Activated T-cell treated with anti-CD3 and anti-CD28 coated beads, Interleukin-2, amount 50 U/mL, for 48 hours (primary cell): ENCODE measurements around the gene LAPTM5.
"Not testable (repeated sequence)": the region's sequence is repeated elsewhere in the genome, so short reads cannot be mapped to it uniquely, and the experiment has no call there.

Experiments
- DNase-seq, 2 experiments: peaks; one replicate each; pipeline ENCODE4 v3.0.0-alpha.2; 2020

Gene LAPTM5, protein sequence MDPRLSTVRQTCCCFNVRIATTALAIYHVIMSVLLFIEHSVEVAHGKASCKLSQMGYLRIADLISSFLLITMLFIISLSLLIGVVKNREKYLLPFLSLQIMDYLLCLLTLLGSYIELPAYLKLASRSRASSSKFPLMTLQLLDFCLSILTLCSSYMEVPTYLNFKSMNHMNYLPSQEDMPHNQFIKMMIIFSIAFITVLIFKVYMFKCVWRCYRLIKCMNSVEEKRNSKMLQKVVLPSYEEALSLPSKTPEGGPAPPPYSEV

GRCh38 chr1:30757352-30758120 lies at the start of gene LAPTM5:
Gene LAPTM5, minus strand, starts transcription at chr1:30757774. Its CDS starts 29 bp downstream, at chr1:30757745.
- peak; percentile 76 to 77 for DNase-seq

GRCh38 chr1:30806381-30807317 lies 49.1 kb upstream of the LAPTM5 start:
- no peak for DNase-seq

GRCh38 chr1:30805304-30806003 lies 47.9 kb upstream of the LAPTM5 start:
- no peak for DNase-seq

DNA sequence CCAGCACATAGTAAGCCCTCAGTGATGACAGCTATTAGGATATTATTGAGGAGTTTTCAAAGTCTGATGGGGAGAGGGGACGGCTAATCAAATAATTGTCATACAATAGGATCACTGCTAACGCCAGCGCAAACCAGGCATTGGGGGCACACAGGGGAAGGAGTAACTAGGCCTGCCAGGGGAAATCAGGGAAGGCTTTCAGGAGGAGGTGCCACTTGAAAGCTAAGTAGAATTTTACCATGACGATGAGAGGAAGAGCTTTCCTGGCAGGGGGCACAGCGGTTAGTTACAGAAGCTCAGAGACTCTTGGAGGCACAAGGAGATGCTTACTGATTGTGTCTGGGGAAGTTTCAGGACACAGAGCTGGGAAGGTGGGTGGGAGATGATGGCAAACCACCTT lies 47.2 kb upstream of the LAPTM5 start:
- DNase-seq = no peak

GRCh38 chr1:30804352-30804751 lies 46.8 kb upstream of the LAPTM5 start:
- no peak for DNase-seq

DNA sequence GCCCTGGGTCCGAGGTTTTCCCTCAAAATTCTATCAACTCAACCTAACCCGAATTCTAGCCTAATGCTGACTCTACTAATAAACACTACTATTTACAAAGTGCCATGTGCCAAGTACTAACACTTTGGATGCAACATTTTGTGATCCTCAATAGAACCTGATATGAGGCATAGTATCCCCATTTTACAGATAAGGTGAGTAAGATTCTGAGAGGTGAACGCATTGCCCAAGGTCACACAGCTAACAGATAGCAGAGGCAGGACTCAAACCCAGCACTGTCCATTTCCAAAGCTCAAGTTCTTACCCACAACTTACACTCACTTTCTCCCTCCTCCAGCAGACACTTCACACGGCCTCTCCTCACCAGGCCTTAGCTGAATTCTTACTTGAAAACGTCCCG lies 46.0 kb upstream of the LAPTM5 start:
- DNase-seq = no peak

DNA sequence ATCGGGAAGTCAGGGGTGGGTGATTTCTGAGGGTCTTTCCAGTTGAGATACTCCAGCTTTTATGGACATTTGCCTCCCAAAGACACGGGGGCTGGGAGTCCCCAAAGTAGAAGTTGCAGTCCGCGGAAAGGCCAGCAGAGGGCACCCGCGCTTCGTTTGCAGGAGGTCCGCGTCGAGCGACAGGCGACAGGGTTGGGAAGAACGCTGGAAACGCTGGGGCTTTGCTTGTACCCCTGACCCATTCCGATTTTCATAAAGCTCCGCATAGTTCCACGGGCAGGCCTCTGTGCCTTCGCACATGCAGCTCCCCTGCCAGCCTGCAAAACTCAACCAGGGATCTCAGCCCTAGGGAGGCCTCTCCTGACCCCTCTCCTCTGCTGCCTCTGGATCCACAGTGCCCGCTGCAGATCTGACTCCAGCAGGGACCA lies 44.2 kb upstream of the LAPTM5 start:
- peak; percentile 91 to 92 for DNase-seq

- no peak for DNase-seq
Observed at GRCh38 chr1:30799233-30799511, 41.6 kb upstream of the LAPTM5 start.

GRCh38 chr1:30798389-30799232 lies 41.0 kb upstream of the LAPTM5 start:
- no peak for DNase-seq

- no peak for DNase-seq
Observed at GRCh38 chr1:30795026-30795425, 37.5 kb upstream of the LAPTM5 start.

GRCh38 chr1:30794260-30794659 lies 36.7 kb upstream of the LAPTM5 start:
- no peak for DNase-seq

GRCh38 chr1:30793209-30793608 lies 35.6 kb upstream of the LAPTM5 start:
- DNase-seq = no peak

DNA sequence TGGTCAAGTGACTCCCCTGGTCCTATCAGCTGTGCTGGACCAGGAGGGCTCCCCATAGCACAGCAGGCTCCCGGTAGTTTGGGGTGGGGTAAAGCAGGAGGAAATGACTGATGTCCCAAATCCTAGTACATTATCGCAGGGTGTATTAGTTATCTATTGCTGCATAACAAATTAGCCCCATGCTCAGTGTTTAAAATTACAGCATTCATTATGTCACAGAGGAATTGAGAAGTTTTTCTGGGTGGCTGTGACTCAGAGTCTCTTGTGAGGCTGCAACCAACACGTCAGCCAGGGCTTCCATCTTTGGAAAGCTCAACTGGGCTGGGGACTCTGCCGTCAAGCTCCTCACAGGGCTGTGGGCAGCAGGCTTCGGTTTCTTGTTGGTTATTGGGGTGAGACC lies 34.3 kb upstream of the LAPTM5 start:
- no peak for DNase-seq

GRCh38 chr1:30790850-30791778 lies 33.5 kb upstream of the LAPTM5 start:
- DNase-seq = no peak

GRCh38 chr1:30790256-30790525 lies 32.6 kb upstream of the LAPTM5 start:
- not testable (repeated sequence) for DNase-seq

DNA sequence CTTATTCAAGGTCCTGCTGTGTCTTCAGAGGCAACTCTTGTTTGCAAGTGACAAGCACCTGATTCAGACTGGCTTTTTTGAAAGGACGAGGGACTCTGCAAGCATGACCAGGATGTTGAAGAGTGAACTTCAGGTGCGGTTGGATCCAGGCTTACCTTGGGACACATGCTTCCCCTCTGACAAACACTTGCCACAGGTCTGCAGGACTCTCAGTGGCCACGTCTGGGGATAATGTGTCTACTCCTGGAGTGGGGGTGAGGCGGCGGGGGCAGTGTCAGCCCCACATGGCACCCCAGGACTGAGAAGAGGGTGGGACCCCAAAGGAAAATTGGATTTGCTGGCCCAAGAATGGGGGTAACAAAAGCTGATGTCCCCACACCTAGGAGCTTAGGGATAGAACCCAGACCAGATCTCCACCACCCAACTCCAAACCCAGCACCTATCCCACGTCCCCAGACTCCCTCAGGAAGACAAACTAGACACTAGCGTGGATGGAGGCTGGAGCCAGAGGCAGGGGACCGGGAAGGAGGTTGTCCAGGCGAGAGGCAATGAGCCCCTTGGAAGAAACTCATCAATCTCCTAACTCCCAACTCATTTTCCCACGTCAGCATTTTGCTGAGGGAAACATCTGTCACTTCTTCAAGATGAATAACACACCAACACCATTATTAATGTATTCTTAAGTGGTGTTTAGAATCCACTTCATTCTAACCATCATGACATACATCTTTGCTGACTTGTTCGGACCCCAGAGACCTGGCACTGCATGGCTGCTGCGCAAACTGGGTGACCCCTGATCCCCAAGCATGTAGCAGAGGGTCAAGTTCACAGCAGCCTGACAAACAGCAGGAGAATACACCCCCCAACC lies 32.0 kb upstream of the LAPTM5 start:
- DNase-seq = no peak

DNA sequence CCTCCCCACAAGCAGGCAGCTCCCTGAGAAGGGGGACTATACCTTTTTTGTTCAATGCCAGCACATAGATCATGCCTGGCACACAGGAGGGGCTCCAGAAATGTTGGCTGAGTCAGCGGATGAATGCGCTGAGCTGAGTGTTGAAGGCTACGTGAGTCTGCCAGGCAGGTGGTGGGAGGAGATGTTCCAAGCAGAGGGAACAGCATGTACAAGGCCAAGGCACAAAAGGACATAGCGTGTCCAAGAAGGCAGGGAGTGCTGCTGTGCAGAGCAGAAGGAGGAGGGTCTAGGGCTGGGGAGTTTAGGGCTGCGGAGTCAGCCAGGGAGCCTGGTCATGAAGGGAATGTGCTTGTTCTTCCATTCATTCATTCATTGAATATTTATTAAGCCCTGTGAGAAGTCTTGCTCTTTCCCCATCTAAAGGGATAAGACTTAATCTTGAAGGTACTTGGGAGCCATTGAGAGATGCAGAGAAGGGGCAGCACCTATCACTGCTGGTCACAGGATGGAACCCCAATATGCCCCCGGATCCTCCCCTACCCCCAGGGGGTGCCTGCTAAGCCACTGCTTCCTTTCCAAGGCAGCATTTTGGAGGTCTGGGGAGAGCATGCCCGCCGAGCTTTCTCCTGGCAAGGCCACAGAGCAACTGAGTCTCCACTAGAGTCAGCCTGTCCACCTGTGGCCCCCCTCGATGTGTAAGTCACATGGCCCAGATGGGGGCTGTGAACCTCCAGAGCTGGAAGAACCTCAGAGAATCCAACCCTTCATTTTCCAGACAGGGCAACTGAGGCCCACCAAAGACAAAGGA lies 31.2 kb upstream of the LAPTM5 start:
- no peak for DNase-seq

DNA sequence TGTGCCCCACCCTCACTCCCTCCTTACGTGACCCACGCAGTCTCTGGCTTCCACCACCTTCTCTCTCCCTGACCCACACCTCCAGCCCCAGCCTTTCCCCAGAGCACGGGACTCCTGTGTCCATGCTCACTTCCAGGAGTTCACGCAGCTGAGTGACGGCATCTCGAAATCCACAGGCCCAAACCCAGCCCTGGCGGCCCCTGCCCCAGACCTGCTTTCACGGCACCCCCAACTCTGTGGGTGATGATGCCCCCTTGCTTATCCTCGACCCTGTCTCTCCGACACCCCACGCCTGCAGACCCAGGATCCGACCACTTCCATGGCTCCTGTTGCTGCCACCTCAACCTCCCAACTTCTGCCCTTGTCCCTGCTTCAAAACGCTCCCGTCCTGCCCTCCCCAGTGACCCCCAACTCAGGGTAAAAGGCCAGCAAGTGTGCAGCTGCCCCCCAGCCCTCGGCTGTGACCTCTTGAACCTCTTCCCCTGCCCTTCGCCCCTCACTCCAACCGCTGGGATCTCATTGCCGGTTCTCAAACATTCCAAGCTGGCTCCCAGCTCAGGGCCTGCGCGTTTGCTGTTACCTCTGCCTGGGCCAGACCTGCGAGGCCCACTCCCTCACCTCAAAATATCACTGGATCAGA lies 30.4 kb upstream of the LAPTM5 start:
- no peak for DNase-seq

- DNase-seq = no peak
Observed at GRCh38 chr1:30787266-30787665, 29.7 kb upstream of the LAPTM5 start.
